Mucosa of descending colon (tissue), 3 donors: Measurements from ENCODE around the gene SNTN. TPM values are rescaled to one million over a fixed set of nuclear protein-coding genes. Genes with fewer than 3 reads are reported as not detected.

ENCODE experiments used
- ATAC-seq: fragments of 200-7000 bp; cut with Tn5 transposase; one replicate; pipeline ENCODE4 v1.9.1; 2020; ENCODE audit warnings: mild to moderate bottlenecking, moderate library complexity
- DNase-seq, 3 donors: peaks; one replicate each; pipeline ENCODE4 v3.0.0-alpha.2; 2020
- H3K36me3 ChIP-seq: fragments of 200-600 bp; one replicate; pipeline ENCODE4 v1.8.0; 2021; ENCODE audit warnings: low read depth, mild to moderate bottlenecking
- H3K4me1 ChIP-seq: fragments of 200-600 bp; one replicate; pipeline ENCODE4 v1.8.0; 2021; ENCODE audit warnings: low read depth, mild to moderate bottlenecking
- H3K4me3 ChIP-seq: fragments of 200-600 bp; one replicate; pipeline ENCODE4 v1.8.0; 2021; ENCODE audit warnings: mild to moderate bottlenecking
- H3K9me3 ChIP-seq: fragments of 200-600 bp; one replicate; pipeline ENCODE4 v1.8.0; 2021; ENCODE audit warnings: mild to moderate bottlenecking
- CTCF ChIP-seq: fragments of 200-600 bp; IDR thresholded peaks from one replicate; pipeline ENCODE4 v1.8.0; 2022; ENCODE audit warnings: antibody characterized with exemption, mild to moderate bottlenecking
- intact Hi-C, 2 donors: fragments of 100-400 bp; cut with DNase I in 1 of 2; cut with micrococcal nuclease in 1 of 2; formaldehyde crosslinking; loops; one replicate each; pipeline versions ENCODE4 v1.11.0 to v1.11.1; 2022; cut with DNase I, micrococcal nuclease
- total RNA-seq, 3 donors: library from RNA; stranded (reverse); fragmentation: NEBNext Ultra II Directional in 2 of 3; extraction: Animal tissue kit (Norgen Biotek cat#: 25700) in 2 of 3; gene quantifications; one replicate each; pipeline versions ENCODE4 v1.2.1 to v1.2.4, GENCODE V29; 2021 to 2023
- donor health status: DM: no; HTN: no; CAD: no; lungs with moderate emphysema.
- donor health status: DM: no; HTN: no; CAD: no.
- donor health status: DM: no; HTN: yes; CAD: no.

The SNTN gene
- total RNA-seq, 3 donors from 2014 or later = 0.36 TPM; not detected in 2

- Histone ChIP-seq H3K36me3 (no peaks in the 10 kb centered on the region), H3K4me3 (no peak overlapping the region), H3K4me1 (no peaks in the 10 kb centered on the region), H3K9me3 (no peaks in the 10 kb centered on the region)
- DNase-seq (no peak), ATAC-seq (no peak)
- intact Hi-C loops = no loop called here
- TF ChIP-seq CTCF = no peak
Observed at GRCh38 chr3:63679186-63679585, 26.7 kb downstream of the SNTN start.

- ATAC-seq = no peak
- intact Hi-C loops = no loop called here
- no peak for TF ChIP-seq CTCF
- H3K4me1 ChIP-seq = no peaks in the 10 kb centered on the region
- no peaks in the 10 kb centered on the region for H3K9me3 ChIP-seq
- H3K4me3 ChIP-seq = no peak overlapping the region
- H3K36me3 ChIP-seq = no peaks in the 10 kb centered on the region
- DNase-seq = no peak
Observed at GRCh38 chr3:63684081-63684480, 31.6 kb downstream of the SNTN start.

GRCh38 chr3:63685340-63685739 is 32.9 kb downstream of the SNTN start:
- intact Hi-C loops = no loop called here
- ATAC-seq (no peak), DNase-seq (no peak)
- Histone ChIP-seq H3K4me1 (no peaks in the 10 kb centered on the region), H3K9me3 (no peaks in the 10 kb centered on the region), H3K4me3 (no peak overlapping the region), H3K36me3 (no peaks in the 10 kb centered on the region)
- TF ChIP-seq CTCF = no peak

GRCh38 chr3:63687278-63688225 is 35.1 kb downstream of the SNTN start:
- H3K9me3 ChIP-seq = no peaks in the 10 kb centered on the region
- TF ChIP-seq CTCF = no peak
- H3K36me3 ChIP-seq = no peaks in the 10 kb centered on the region
- DNase-seq = no peak
- intact Hi-C loops = no loop called here
- no peak overlapping the region for H3K4me3 ChIP-seq
- no peaks in the 10 kb centered on the region for H3K4me1 ChIP-seq
- no peak for ATAC-seq

GRCh38 chr3:63689285-63689684 is 36.8 kb downstream of the SNTN start:
- no peak for DNase-seq
- H3K4me1 ChIP-seq = no peaks in the 10 kb centered on the region
- no peaks in the 10 kb centered on the region for H3K36me3 ChIP-seq
- no peaks in the 10 kb centered on the region for H3K9me3 ChIP-seq
- no peak overlapping the region for H3K4me3 ChIP-seq
- intact Hi-C loops = no loop called here
- no peak for TF ChIP-seq CTCF
- ATAC-seq = no peak
